WTC11 (cell line): ENCODE data around the gene FSTL1. TPM values are rescaled to one million over a fixed set of nuclear protein-coding genes. Genes with fewer than 3 reads are reported as not detected.

Experiments
- ATAC-seq: fragments of 200-7000 bp; cut with Tn5 transposase; 2 replicates; pipeline ENCODE4 v1.10.0; 2021; ENCODE audit warnings: mild to moderate bottlenecking, moderate library complexity
- CTCF ChIA-PET: fragments of 300-600 bp; sonication (Branson Sonifier 250); formaldehyde crosslinking; loops from one replicate; lab custom pipeline; 2021; ENCODE audit warnings: antibody characterized with exemption; lab: Charles Lee
- POLR2A ChIA-PET: fragments of 350-600 bp; sonication (Branson Sonifier 250); formaldehyde crosslinking; loops from one replicate; lab custom pipeline; 2021; ENCODE audit warnings: antibody characterized with exemption; lab: Charles Lee
- DNase-seq: peaks from one replicate; pipeline ENCODE4 v3.0.0; 2021; ENCODE audit warnings: low spot score
- H3K27ac Mint-ChIP-seq: 2 replicates; pipeline ENCODE4 v1.8.0; 2021; ENCODE audit warnings: mixed read lengths
- H3K27me3 Mint-ChIP-seq: 2 replicates; pipeline ENCODE4 v1.8.0; 2021; ENCODE audit warnings: low read depth, mild to moderate bottlenecking, moderate library complexity, mixed read lengths
- H3K36me3 Mint-ChIP-seq: 2 replicates; pipeline ENCODE4 v1.8.0; 2021; ENCODE audit warnings: mixed read lengths
- H3K4me1 Mint-ChIP-seq: 2 replicates; pipeline ENCODE4 v1.8.0; 2022; ENCODE audit warnings: mixed read lengths
- H3K4me3 Mint-ChIP-seq: 2 replicates; pipeline ENCODE4 v1.8.0; 2021; ENCODE audit warnings: mild to moderate bottlenecking, moderate library complexity, mixed read lengths
- H3K9me3 Mint-ChIP-seq: 2 replicates; pipeline ENCODE4 v1.8.0; 2021; ENCODE audit warnings: mixed read lengths
- ATF2 ChIP-seq: sonication (generic); formaldehyde crosslinking; IDR thresholded peaks from 2 replicates; pipeline ENCODE4 v1.8.1; 2022; ENCODE audit warnings: low read depth, missing genetic modification reagents, borderline replicate concordance
- CREB1 ChIP-seq: sonication (generic); formaldehyde crosslinking; IDR thresholded peaks from 2 replicates; pipeline ENCODE4 v1.8.0; 2023; ENCODE audit warnings: mild to moderate bottlenecking, missing genetic modification reagents
- ELF4 ChIP-seq: sonication (generic); formaldehyde crosslinking; IDR thresholded peaks from 2 replicates; pipeline ENCODE4 v1.8.1; 2022; ENCODE audit warnings: low read depth, mild to moderate bottlenecking, moderate library complexity, missing genetic modification reagents
- ERG ChIP-seq: fragments of 250-450 bp; sonication (Bioruptor Pico); IDR thresholded peaks from 2 replicates; pipeline ENCODE4 v1.8.0; 2021; ENCODE audit warnings: mild to moderate bottlenecking
- ESRRA ChIP-seq: sonication (generic); formaldehyde crosslinking; IDR thresholded peaks from 2 replicates; pipeline ENCODE4 v1.8.1; 2022; ENCODE audit warnings: mild to moderate bottlenecking, missing genetic modification reagents, borderline replicate concordance
- FOXJ3 ChIP-seq: sonication (generic); formaldehyde crosslinking; IDR thresholded peaks from 2 replicates; pipeline ENCODE4 v1.9.0; 2021; ENCODE audit warnings: missing genetic modification reagents, mild to moderate bottlenecking, borderline replicate concordance
- GRHL2 ChIP-seq: fragments of 250-450 bp; sonication (Bioruptor Pico); IDR thresholded peaks from 2 replicates; pipeline ENCODE4 v1.8.0; 2022; ENCODE audit warnings: mild to moderate bottlenecking, moderate library complexity; ENCODE audit not compliant: insufficient replicate concordance, severe bottlenecking
- HMGA2 ChIP-seq: fragments of 250-450 bp; sonication (Bioruptor Pico); IDR thresholded peaks from 2 replicates; pipeline ENCODE4 v1.4.0; 2021; ENCODE audit warnings: mild to moderate bottlenecking, moderate library complexity
- IRF2 ChIP-seq: sonication (generic); formaldehyde crosslinking; IDR thresholded peaks from 2 replicates; pipeline ENCODE4 v1.8.0; 2022; ENCODE audit warnings: low read depth, missing genetic modification reagents, borderline replicate concordance
- JAZF1 ChIP-seq: fragments of 250-450 bp; sonication (Bioruptor Pico); IDR thresholded peaks from 2 replicates; pipeline ENCODE4 v1.9.0; 2021; ENCODE audit warnings: moderate library complexity, mild to moderate bottlenecking, inconsistent platforms
- KAT7 ChIP-seq: sonication (generic); formaldehyde crosslinking; IDR thresholded peaks from 2 replicates; pipeline ENCODE4 v1.8.1; 2023; ENCODE audit warnings: missing genetic modification reagents, mild to moderate bottlenecking, borderline replicate concordance
- MXD4 ChIP-seq: fragments of 250-450 bp; sonication (Bioruptor Pico); IDR thresholded peaks from 2 replicates; pipeline ENCODE4 v1.8.0; 2021; ENCODE audit warnings: mild to moderate bottlenecking, moderate library complexity, borderline replicate concordance
- MYBL2 ChIP-seq: sonication (generic); formaldehyde crosslinking; IDR thresholded peaks from 2 replicates; pipeline ENCODE4 v1.8.1; 2023; ENCODE audit warnings: mild to moderate bottlenecking, moderate library complexity, missing genetic modification reagents
- NFE2L1 ChIP-seq: sonication (generic); formaldehyde crosslinking; IDR thresholded peaks from 2 replicates; pipeline ENCODE4 v1.8.1; 2023; ENCODE audit warnings: missing genetic modification reagents
- SMAD3 ChIP-seq: sonication (generic); formaldehyde crosslinking; IDR thresholded peaks from 2 replicates; pipeline ENCODE4 v1.8.0; 2022; ENCODE audit warnings: missing genetic modification reagents, mild to moderate bottlenecking, borderline replicate concordance
- SP1 ChIP-seq: sonication (generic); formaldehyde crosslinking; conservative IDR thresholded peaks from 2 replicates; pipeline ENCODE4 v1.8.1; 2022; ENCODE audit warnings: missing genetic modification reagents
- ZBTB43 ChIP-seq: sonication (generic); formaldehyde crosslinking; IDR thresholded peaks from 2 replicates; pipeline ENCODE4 v1.8.1; 2023; ENCODE audit warnings: mild to moderate bottlenecking, missing genetic modification reagents
- ZNF121 ChIP-seq: sonication (generic); formaldehyde crosslinking; IDR thresholded peaks from 2 replicates; pipeline ENCODE4 v1.8.0; 2023; ENCODE audit warnings: missing genetic modification reagents
- ZNF138 ChIP-seq: sonication (generic); formaldehyde crosslinking; conservative IDR thresholded peaks from 2 replicates; pipeline ENCODE4 v1.8.1; 2022; ENCODE audit warnings: mild to moderate bottlenecking, moderate library complexity, missing genetic modification reagents
- ZNF263 ChIP-seq: sonication (generic); formaldehyde crosslinking; IDR thresholded peaks from 2 replicates; pipeline ENCODE4 v1.8.1; 2022; ENCODE audit warnings: low read depth, mild to moderate bottlenecking, moderate library complexity, missing genetic modification reagents
- ZNF317 ChIP-seq: sonication (generic); formaldehyde crosslinking; IDR thresholded peaks from 2 replicates; pipeline ENCODE4 v1.8.1; 2023; ENCODE audit warnings: low read depth, mild to moderate bottlenecking, moderate library complexity, missing genetic modification reagents, borderline replicate concordance
- total RNA-seq: library from RNA; stranded (reverse); gene quantifications from 3 replicates; pipeline ENCODE4 v1.2.3, GENCODE V29; 2021
- TF ChIP-seq, protein P1 (sequence below): sonication (generic); formaldehyde crosslinking; IDR thresholded peaks from 2 replicates; pipeline ENCODE4 v1.8.0; 2022; ENCODE audit warnings: missing genetic modification reagents
- TF ChIP-seq, protein P2 (sequence below): sonication (generic); formaldehyde crosslinking; IDR thresholded peaks from 2 replicates; pipeline ENCODE4 v1.8.1; 2022; ENCODE audit warnings: mild to moderate bottlenecking, missing genetic modification reagents, moderate library complexity, borderline replicate concordance
- TF ChIP-seq, protein P3 (sequence below): sonication (generic); formaldehyde crosslinking; conservative IDR thresholded peaks from 2 replicates; pipeline ENCODE4 v1.8.1; 2022; ENCODE audit warnings: mild to moderate bottlenecking, missing genetic modification reagents
- TF ChIP-seq, protein P4 (sequence below): sonication (generic); formaldehyde crosslinking; IDR thresholded peaks from 2 replicates; pipeline ENCODE4 v1.8.1; 2023; ENCODE audit warnings: mild to moderate bottlenecking, moderate library complexity, missing genetic modification reagents

The FSTL1 gene
- total RNA-seq, 1 experiment from 2014 or later: 271 TPM

- TF ChIP-seq, protein P1, sequence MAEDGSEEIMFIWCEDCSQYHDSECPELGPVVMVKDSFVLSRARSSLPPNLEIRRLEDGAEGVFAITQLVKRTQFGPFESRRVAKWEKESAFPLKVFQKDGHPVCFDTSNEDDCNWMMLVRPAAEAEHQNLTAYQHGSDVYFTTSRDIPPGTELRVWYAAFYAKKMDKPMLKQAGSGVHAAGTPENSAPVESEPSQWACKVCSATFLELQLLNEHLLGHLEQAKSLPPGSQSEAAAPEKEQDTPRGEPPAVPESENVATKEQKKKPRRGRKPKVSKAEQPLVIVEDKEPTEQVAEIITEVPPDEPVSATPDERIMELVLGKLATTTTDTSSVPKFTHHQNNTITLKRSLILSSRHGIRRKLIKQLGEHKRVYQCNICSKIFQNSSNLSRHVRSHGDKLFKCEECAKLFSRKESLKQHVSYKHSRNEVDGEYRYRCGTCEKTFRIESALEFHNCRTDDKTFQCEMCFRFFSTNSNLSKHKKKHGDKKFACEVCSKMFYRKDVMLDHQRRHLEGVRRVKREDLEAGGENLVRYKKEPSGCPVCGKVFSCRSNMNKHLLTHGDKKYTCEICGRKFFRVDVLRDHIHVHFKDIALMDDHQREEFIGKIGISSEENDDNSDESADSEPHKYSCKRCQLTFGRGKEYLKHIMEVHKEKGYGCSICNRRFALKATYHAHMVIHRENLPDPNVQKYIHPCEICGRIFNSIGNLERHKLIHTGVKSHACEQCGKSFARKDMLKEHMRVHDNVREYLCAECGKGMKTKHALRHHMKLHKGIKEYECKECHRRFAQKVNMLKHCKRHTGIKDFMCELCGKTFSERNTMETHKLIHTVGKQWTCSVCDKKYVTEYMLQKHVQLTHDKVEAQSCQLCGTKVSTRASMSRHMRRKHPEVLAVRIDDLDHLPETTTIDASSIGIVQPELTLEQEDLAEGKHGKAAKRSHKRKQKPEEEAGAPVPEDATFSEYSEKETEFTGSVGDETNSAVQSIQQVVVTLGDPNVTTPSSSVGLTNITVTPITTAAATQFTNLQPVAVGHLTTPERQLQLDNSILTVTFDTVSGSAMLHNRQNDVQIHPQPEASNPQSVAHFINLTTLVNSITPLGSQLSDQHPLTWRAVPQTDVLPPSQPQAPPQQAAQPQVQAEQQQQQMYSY (CRISPR knock-in tag): no peak
- TF ChIP-seq FOXJ3 (CRISPR knock-in tag): no peak
- no peak for TF ChIP-seq IRF2 (CRISPR knock-in tag)
- no peak for TF ChIP-seq JAZF1 (CRISPR knock-in tag)
- TF ChIP-seq HMGA2 (CRISPR knock-in tag): no peak
- TF ChIP-seq ZNF138 (CRISPR knock-in tag): no peak
- TF ChIP-seq ELF4 (CRISPR knock-in tag): no peak
Measured at GRCh38 chr3:120481081-120481480, 30.3 kb upstream of the FSTL1 start (continued).

DNA sequence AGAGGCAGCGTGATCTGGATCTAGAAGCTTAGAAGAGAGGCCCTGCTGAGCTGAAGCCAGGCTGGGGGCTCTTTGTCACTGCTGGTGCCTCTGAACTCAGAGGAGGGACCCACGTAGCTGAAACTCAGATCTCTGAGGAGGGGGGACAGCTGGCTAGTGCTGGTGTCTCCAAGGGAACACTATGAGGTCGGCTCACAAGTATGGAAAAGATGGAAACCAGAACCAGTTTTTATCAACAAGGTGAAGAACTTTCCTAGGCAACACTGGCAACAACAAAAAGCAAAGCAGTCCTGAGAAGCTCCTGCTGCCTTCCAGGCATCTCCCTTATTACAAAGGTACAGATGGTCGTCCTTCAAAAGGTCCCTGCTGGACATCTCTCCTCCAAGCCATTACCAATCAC, 27.0 kb upstream of the FSTL1 start:
- TF ChIP-seq SP1: no peak
- TF ChIP-seq, protein P2, sequence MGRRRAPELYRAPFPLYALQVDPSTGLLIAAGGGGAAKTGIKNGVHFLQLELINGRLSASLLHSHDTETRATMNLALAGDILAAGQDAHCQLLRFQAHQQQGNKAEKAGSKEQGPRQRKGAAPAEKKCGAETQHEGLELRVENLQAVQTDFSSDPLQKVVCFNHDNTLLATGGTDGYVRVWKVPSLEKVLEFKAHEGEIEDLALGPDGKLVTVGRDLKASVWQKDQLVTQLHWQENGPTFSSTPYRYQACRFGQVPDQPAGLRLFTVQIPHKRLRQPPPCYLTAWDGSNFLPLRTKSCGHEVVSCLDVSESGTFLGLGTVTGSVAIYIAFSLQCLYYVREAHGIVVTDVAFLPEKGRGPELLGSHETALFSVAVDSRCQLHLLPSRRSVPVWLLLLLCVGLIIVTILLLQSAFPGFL (CRISPR knock-in tag): no peak
- TF ChIP-seq SMAD3 (CRISPR knock-in tag): no peak
- no peak for TF ChIP-seq ZBTB43
- no peak for TF ChIP-seq ERG (CRISPR knock-in tag)
- no peak for TF ChIP-seq ZNF317 (CRISPR knock-in tag)
- TF ChIP-seq, protein P3, sequence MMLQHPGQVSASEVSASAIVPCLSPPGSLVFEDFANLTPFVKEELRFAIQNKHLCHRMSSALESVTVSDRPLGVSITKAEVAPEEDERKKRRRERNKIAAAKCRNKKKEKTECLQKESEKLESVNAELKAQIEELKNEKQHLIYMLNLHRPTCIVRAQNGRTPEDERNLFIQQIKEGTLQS (CRISPR knock-in tag): no peak
- no peak for TF ChIP-seq GRHL2 (CRISPR knock-in tag)
- no peak for TF ChIP-seq ZNF121 (CRISPR knock-in tag)
- no peak for TF ChIP-seq KAT7 (CRISPR knock-in tag)
- no peak for TF ChIP-seq MYBL2 (CRISPR knock-in tag)
- TF ChIP-seq NFE2L1 (CRISPR knock-in tag): no peak
- no peak for TF ChIP-seq ZNF263 (CRISPR knock-in tag)
- no peak for TF ChIP-seq HMGA2 (CRISPR knock-in tag)
- TF ChIP-seq ATF2: no peak
- TF ChIP-seq, protein P4, sequence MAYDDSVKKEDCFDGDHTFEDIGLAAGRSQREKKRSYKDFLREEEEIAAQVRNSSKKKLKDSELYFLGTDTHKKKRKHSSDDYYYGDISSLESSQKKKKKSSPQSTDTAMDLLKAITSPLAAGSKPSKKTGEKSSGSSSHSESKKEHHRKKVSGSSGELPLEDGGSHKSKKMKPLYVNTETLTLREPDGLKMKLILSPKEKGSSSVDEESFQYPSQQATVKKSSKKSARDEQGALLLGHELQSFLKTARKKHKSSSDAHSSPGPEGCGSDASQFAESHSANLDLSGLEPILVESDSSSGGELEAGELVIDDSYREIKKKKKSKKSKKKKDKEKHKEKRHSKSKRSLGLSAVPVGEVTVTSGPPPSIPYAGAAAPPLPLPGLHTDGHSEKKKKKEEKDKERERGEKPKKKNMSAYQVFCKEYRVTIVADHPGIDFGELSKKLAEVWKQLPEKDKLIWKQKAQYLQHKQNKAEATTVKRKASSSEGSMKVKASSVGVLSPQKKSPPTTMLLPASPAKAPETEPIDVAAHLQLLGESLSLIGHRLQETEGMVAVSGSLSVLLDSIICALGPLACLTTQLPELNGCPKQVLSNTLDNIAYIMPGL (CRISPR knock-in tag): no peak
- TF ChIP-seq CREB1 (CRISPR knock-in tag): no peak
- TF ChIP-seq MXD4 (CRISPR knock-in tag): no peak
- TF ChIP-seq ESRRA: no peak
- ChIA-PET CTCF (no interaction called here), POLR2A (no interaction called here)
- peaks cover 3% of the 10 kb centered on the region for H3K36me3 Mint-ChIP-seq
- H3K27me3 Mint-ChIP-seq: no peaks in the 10 kb centered on the region; the same call in 1 of the 2 replicates
- peaks cover 17% of the 10 kb centered on the region for H3K9me3 Mint-ChIP-seq
- H3K4me3 Mint-ChIP-seq: no peak overlapping the region
- no peak for ATAC-seq
- H3K4me1 Mint-ChIP-seq: peaks cover 35% of the 10 kb centered on the region
- H3K27ac Mint-ChIP-seq: peak overlapping the region; percentile 32; the same call in 1 of the 2 replicates
- DNase-seq: no peak
